ENCODE results near the gene DST. TPM values are rescaled to one million over a fixed set of nuclear protein-coding genes. Genes with fewer than 3 reads are reported as not detected.
A peak's percentile ranks its signal among the peaks of the same experiment; 100 is the strongest.

DST gene
- total and polyA plus RNA-seq, 2 donors (not counting 1 experiment from before 2014, with no cell fraction given), result 78.6 to 670 TPM

GRCh38 chr6:56510984-56511531, 131.6 kb downstream of the DST start:
- Histone ChIP-seq H3K79me2 (ENCODE audit: control insufficient read depth, insufficient read depth, low read length) (no peaks in the 10 kb centered on the region), H3K4me3 (replicated peaks in 1 of 4; ENCODE audit: control extremely low read depth in 1 of 4, insufficient read depth in 1 of 4, low read depth in 3 of 4, low read length in 4 of 4) (no peak overlapping the region), H3K9me3 (ENCODE audit: control insufficient read depth, insufficient read depth, low read depth, low read length) (no peaks in the 10 kb centered on the region), H2AFZ (ENCODE audit: low read length) (no peak overlapping the region), H3K27me3 (ENCODE audit: control insufficient read depth, insufficient read depth, low read length) (no peaks in the 10 kb centered on the region), H4K20me1 (ENCODE audit: control insufficient read depth, extremely low read depth, insufficient read depth, low read length) (no peaks in the 10 kb centered on the region), H3K4me2 (ENCODE audit: extremely low read depth, insufficient read depth, low read length) (no peak overlapping the region), H3K36me3 (ENCODE audit: control insufficient read depth, insufficient read depth, low read length) (peaks cover 7% of the 10 kb centered on the region), H3K9ac (ENCODE audit: insufficient read depth, low read length) (no peak overlapping the region), H3K4me1 (ENCODE audit: control insufficient read depth, extremely low read depth, insufficient read depth, low read length) (no peaks in the 10 kb centered on the region), H3K27ac (ENCODE audit: insufficient read depth, low read length) (no peak overlapping the region)
- DNase-seq (ENCODE audit: low read depth in 2 of 2), result peak; percentile 30 to 67
- no peak for TF ChIP-seq CTCF (conservative IDR thresholded peaks at IDR 0.05 in 1 of 2, IDR thresholded peaks at IDR 0.05 in 1 of 2; ENCODE audit: low read depth in 1 of 2, low read length in 2 of 2)
- TF ChIP-seq EZH2 (IDR thresholded peaks at IDR 0.05; ENCODE audit: low read length, missing control alignments), result no peak

GRCh38 chr6:56509031-56509430, 133.7 kb downstream of the DST start:
- TF ChIP-seq EZH2 (IDR thresholded peaks at IDR 0.05; ENCODE audit: low read length, missing control alignments) (no peak), CTCF (conservative IDR thresholded peaks at IDR 0.05 in 1 of 2, IDR thresholded peaks at IDR 0.05 in 1 of 2; ENCODE audit: low read depth in 1 of 2, low read length in 2 of 2) (no peak)
- H3K27ac ChIP-seq (ENCODE audit: insufficient read depth, low read length), result no peak overlapping the region
- no peak overlapping the region for H3K4me2 ChIP-seq (ENCODE audit: extremely low read depth, insufficient read depth, low read length)
- H2AFZ ChIP-seq (ENCODE audit: low read length), result no peak overlapping the region
- H3K27me3 ChIP-seq (ENCODE audit: control insufficient read depth, insufficient read depth, low read length), result no peaks in the 10 kb centered on the region
- H3K9me3 ChIP-seq (ENCODE audit: control insufficient read depth, insufficient read depth, low read depth, low read length), result no peaks in the 10 kb centered on the region
- no peak overlapping the region for H3K9ac ChIP-seq (ENCODE audit: insufficient read depth, low read length)
- H3K79me2 ChIP-seq (ENCODE audit: control insufficient read depth, insufficient read depth, low read length), result no peaks in the 10 kb centered on the region
- H3K4me1 ChIP-seq (ENCODE audit: control insufficient read depth, extremely low read depth, insufficient read depth, low read length), result no peaks in the 10 kb centered on the region
- peaks cover 4% of the 10 kb centered on the region for H3K36me3 ChIP-seq (ENCODE audit: control insufficient read depth, insufficient read depth, low read length)
- H3K4me3 ChIP-seq (replicated peaks in 1 of 4; ENCODE audit: control extremely low read depth in 1 of 4, insufficient read depth in 1 of 4, low read depth in 3 of 4, low read length in 4 of 4), result no peak overlapping the region
- DNase-seq (ENCODE audit: low read depth in 2 of 2), result peak in 1 of 2 donors; percentile 64
- no peaks in the 10 kb centered on the region for H4K20me1 ChIP-seq (ENCODE audit: control insufficient read depth, extremely low read depth, insufficient read depth, low read length)

DNA sequence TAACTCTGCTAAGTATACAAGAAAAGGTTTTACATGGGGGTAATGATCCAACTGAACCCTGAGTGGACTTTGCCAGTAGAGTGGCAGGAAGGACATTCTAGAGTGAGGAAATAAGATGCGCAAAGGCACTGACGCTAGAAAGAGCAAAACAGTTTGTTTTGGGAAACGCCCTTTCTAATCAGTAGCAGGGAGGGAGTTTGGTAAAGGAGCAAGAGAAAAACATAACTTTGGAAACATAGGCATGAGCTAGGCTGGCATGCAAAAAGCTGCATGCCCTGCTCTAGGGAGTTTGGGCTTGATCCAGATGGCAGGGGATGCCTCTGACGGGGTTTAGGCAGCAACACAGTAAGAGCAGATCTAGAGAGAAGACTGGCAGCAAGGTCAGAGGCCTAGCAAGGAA, 135.2 kb downstream of the DST start:
- no peak for DNase-seq (ENCODE audit: low read depth in 2 of 2)
- Histone ChIP-seq H3K27ac (ENCODE audit: insufficient read depth, low read length) (no peak overlapping the region), H3K9me3 (ENCODE audit: control insufficient read depth, insufficient read depth, low read depth, low read length) (no peaks in the 10 kb centered on the region), H3K9ac (ENCODE audit: insufficient read depth, low read length) (no peak overlapping the region), H3K27me3 (ENCODE audit: control insufficient read depth, insufficient read depth, low read length) (no peaks in the 10 kb centered on the region), H3K36me3 (ENCODE audit: control insufficient read depth, insufficient read depth, low read length) (peaks cover 4% of the 10 kb centered on the region), H2AFZ (ENCODE audit: low read length) (no peak overlapping the region), H3K4me2 (ENCODE audit: extremely low read depth, insufficient read depth, low read length) (no peak overlapping the region), H3K4me1 (ENCODE audit: control insufficient read depth, extremely low read depth, insufficient read depth, low read length) (no peaks in the 10 kb centered on the region), H3K79me2 (ENCODE audit: control insufficient read depth, insufficient read depth, low read length) (no peaks in the 10 kb centered on the region), H4K20me1 (ENCODE audit: control insufficient read depth, extremely low read depth, insufficient read depth, low read length) (no peaks in the 10 kb centered on the region), H3K4me3 (replicated peaks in 1 of 4; ENCODE audit: control extremely low read depth in 1 of 4, insufficient read depth in 1 of 4, low read depth in 3 of 4, low read length in 4 of 4) (no peak overlapping the region)
- TF ChIP-seq CTCF (conservative IDR thresholded peaks at IDR 0.05 in 1 of 2, IDR thresholded peaks at IDR 0.05 in 1 of 2; ENCODE audit: low read depth in 1 of 2, low read length in 2 of 2) (no peak), EZH2 (IDR thresholded peaks at IDR 0.05; ENCODE audit: low read length, missing control alignments) (no peak)
